Frontal cortex (tissue), 4 donors: Measurements from ENCODE around the gene POLR3K. TPM values are rescaled to one million over a fixed set of nuclear protein-coding genes. Genes with fewer than 3 reads are reported as not detected.
"Not testable (repeated sequence)": the region's sequence is repeated elsewhere in the genome, so short reads cannot be mapped to it uniquely, and the experiment has no call there.

Source experiments
- DNase-seq, 2 donors: peaks; one replicate each; pipeline ENCODE4 v3.0.0; 2012; ENCODE audit warnings: low spot score in 2 of 2
- FAIRE-seq: peaks from 2 replicates; lab custom pipeline; 2012; peaks lifted over from hg19 to GRCh38; lab: Jason Lieb, UNC
- small RNA-seq: library from RNA; depleted of rRNA; stranded (forward); fragments of <200 nt; gene quantifications from one replicate; pipeline ENCODE3, GENCODE V24; 2014
- total RNA-seq: library from RNA; depleted of rRNA; stranded (reverse); fragments of >200 nt; gene quantifications from one replicate; pipeline ENCODE4 v1.2.3, GENCODE V29; 2014
- donor health status: control.
- donor health status: control.
- donor health status: control.

Gene POLR3K
- total RNA-seq, 1 donor from 2014 or later, result 4.9 TPM

DNA sequence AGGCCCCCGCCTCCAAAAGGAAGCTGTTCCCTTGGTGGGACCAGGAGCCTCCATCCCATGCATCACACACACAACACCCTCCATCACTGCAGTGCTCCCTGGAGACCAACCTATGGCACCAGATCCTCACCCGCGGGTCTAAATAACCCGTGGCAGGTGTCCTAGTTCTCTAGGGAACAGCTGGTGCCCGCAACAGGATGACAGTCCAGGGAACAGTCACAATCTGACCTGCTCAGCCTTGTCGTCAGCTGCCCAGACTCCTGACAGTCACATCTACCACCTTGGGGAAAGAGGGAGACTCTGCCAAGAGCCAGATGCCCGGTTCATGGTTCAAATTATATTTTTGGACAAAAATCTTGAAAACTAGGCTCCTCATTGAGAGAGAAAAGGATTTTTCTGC lies 22.8 kb downstream of the POLR3K start:
- DNase-seq, FAIRE-seq: not testable (repeated sequence)

DNA sequence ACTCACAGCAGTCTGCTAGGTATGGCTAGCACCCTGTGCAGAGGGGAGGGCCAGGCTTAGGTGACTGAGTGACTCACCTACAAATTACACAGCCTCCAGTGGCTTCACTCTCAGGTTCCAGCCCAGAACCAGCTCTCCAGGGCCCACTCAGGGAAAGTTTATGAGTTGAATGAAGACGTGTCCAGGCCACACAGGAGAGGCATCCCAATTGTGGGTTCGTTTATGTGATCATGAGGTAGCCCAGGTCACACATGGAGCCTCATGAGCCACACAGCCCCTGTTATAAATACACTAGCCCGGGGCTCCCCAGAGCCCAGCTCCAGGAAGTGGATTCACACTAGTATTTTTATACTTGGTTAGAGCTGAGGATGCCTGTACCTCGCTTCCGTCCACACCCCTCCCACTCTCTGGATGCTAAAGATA lies 27.5 kb downstream of the POLR3K start:
- not testable (repeated sequence) for DNase-seq, FAIRE-seq

DNA sequence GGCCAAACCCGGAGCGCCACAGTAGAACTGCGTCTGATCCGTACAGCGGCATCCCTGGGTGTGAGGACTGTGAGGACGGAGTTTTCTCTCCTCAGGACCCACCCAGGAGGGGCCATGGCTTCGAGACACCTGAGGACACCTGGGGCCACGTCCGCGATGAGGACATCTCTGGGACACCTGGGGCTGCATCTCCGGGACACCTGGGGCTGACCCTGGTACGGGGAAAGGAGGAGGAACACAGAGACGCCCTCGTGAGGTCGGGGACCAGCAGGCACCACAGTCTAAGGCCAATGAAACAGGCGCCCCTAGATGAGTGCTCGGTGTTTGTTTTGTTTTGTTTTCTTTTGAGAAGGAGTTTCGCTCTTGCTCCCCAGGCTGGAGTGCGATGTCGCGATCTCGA lies 29.3 kb downstream of the POLR3K start:
- not testable (repeated sequence) for FAIRE-seq, DNase-seq

DNA sequence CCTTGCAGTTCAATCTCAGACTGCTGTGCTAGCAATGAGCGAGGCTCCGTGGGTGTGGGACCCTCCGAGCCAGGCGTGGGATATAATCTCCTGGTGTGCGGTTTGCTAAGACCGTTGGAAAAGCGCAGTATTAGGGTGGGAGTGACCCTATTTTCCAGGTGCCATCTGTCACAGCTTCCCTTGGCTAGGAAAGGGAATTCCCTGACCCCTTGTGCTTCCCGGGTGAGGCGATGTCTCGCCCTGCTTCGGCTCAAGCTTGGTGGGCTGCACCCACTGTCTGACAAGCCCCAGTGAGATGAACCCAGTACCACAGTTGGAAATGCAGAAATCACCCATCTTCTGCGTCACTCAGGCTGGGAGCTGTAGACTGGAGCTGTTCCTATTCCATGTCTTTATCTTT lies 32.5 kb downstream of the POLR3K start:
- not testable (repeated sequence) for DNase-seq, FAIRE-seq

DNA sequence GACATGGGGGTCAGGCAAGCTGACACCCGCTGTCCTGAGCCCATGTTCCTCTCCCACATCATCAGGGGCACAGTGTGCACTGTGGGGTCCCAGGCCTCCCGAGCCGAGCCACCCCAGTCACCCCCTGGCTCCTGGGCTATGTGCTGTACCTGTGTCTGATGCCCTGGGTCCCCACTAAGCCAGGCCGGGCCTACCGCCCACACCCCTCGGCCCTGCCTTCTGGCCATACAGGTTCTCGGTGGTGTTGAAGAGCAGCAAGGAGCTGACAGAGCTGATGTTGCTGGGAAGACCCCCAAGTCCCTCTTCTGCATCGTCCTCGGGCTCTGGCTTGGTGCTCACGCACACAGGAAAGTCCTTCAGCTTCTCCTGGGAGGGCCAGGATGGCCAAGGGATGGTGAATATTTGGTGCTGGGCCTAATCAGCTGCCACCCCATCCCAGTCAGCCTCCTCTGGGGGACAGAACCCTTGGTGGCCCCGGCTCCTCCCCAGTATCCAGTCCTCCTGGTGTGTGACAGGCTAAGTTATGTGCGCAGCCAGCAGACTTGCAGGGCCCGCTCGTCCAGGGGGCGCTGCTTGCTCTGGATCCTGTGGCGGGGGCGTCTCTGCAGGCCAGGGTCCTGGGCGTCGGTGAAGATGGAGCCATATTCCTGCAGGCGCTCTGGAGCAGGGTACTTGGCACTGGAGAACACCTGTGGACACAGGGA lies 36.2 kb downstream of the POLR3K start:
- FAIRE-seq, DNase-seq: not testable (repeated sequence)

DNA sequence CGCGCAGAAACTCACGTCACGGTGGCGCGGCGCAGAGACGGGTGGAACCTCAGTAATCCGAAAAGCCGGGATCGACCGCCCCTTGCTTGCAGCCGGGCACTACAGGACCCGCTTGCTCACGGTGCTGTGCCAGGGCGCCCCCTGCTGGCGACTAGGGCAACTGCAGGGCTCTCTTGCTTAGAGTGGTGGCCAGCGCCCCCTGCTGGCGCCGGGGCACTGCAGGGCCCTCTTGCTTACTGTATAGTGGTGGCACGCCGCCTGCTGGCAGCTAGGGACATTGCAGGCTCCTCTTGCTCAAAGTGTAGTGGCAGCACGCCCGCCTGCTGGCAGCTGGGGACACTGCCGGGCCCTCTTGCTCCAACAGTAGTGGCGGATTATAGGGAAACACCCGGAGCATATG lies 42.6 kb downstream of the POLR3K start:
- FAIRE-seq, DNase-seq: not testable (repeated sequence)

DNA sequence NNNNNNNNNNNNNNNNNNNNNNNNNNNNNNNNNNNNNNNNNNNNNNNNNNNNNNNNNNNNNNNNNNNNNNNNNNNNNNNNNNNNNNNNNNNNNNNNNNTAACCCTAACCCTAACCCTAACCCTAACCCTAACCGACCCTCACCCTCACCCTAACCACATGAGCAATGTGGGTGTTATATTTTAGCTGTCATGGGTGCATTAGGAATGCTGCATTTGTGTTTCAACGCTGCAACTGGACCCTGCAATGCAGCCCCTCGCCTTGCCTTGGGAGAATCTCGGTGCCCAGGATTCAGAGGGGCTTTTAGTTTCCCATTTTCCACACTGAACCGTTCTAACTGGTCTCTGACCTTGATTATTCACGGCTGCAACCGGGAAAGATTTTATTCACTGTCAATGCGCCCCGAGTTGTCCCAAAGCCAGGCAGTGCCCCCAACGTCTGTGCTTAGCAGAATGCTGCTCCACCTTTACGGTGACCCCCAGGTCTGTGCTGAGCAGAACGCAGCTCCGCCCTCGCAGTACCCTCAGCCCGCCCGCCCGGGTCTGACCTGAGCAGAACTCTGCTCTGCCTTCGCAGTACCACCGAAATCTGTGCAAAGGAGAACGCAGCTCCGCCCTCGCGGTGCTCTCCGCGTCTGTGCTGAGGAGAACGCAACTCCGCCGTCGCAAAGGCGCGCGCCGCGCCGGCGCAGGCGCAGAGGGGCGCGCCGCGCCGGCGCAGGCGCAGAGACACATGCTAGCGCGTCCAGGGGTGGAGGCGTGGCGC lies 43.3 kb downstream of the POLR3K start:
- no peak for FAIRE-seq
- DNase-seq, result no peak

Small RNAs within 50 kb of the gene (small RNA-seq; reads per million reads assigned to genes)
- gene MIR6859-4 (not detected), gene Z69720.2 (not detected)

Other genes with a start within 250 kb of the POLR3K start
- gene SNRNP25, start 220 bp upstream of the POLR3K start, total RNA-seq, result 14.3 TPM
- gene RHBDF1, start 19.0 kb upstream of the POLR3K start, total RNA-seq, result 1.6 TPM
- 48.9 TPM for gene MPG, start 24.6 kb upstream of the POLR3K start, total RNA-seq
- 8.2 TPM for gene NPRL3, start 85.1 kb upstream of the POLR3K start, total RNA-seq
- not detected for gene HBZ, start 99.0 kb upstream of the POLR3K start, total RNA-seq
- gene HBM, start 112.4 kb upstream of the POLR3K start, total RNA-seq, result 29.3 TPM
- 823 TPM for gene HBA2, start 119.3 kb upstream of the POLR3K start, total RNA-seq
- gene HBA1, start 123.1 kb upstream of the POLR3K start, total RNA-seq, result 371 TPM
- gene HBQ1, start 126.9 kb upstream of the POLR3K start, total RNA-seq, result 6.9 TPM
- 75.0 TPM for gene LUC7L, start 175.8 kb upstream of the POLR3K start, total RNA-seq
- 17.1 TPM for gene FAM234A, start 181.2 kb upstream of the POLR3K start, total RNA-seq
- gene RGS11, start 222.3 kb upstream of the POLR3K start, total RNA-seq, result 6.5 TPM
- 51.4 TPM for gene ARHGDIG, start 227.0 kb upstream of the POLR3K start, total RNA-seq
- gene PDIA2, start 229.6 kb upstream of the POLR3K start, total RNA-seq, result 11.4 TPM